HepG2 (cell line): ENCODE measurements around the gene VILL. TPM values are rescaled to one million over a fixed set of nuclear protein-coding genes. Genes with fewer than 3 reads are reported as not detected.

Source experiments
- ATAC-seq: fragments of 200-7000 bp; cut with Tn5 transposase; 3 replicates; pipeline ENCODE4 v1.9.1; 2020; ENCODE audit warnings: mild to moderate bottlenecking, moderate library complexity
- BruUV-seq: library from RNA; stranded (reverse); fragments of 400-500 nt; replicated peaks from 2 replicates; lab custom pipeline; 2021; lab: Mats Ljungman, UMichigan
- CTCF ChIA-PET: fragments of 300-600 bp; formaldehyde crosslinking; extraction: SDS; loops from one replicate; lab custom pipeline; 2021; ENCODE audit warnings: low total read pairs, inconsistent platforms, low intra/inter-chr PET ratio; lab: Yijun Ruan, JAX
- POLR2A ChIA-PET: fragments of 350-600 bp; sonication (Branson Sonifier 250); formaldehyde crosslinking; loops from one replicate; lab custom pipeline; 2020; ENCODE audit warnings: antibody characterized with exemption, inconsistent platforms; lab: Yijun Ruan, JAX
- DNase-seq: peaks from one replicate; pipeline ENCODE4 v3.0.0-alpha.2; 2015; ENCODE audit warnings: low spot score
- FAIRE-seq: peaks from 3 replicates; lab custom pipeline; 2011; peaks lifted over from hg19 to GRCh38; lab: Jason Lieb, UNC
- H2AFZ ChIP-seq: one replicate; pipeline ENCODE4 v1.6.1; 2011; ENCODE audit warnings: low read length, inconsistent platforms
- H3K27ac ChIP-seq: fragments of 300-600 bp; 3 replicates; pipeline ENCODE4 v1.8.0; 2011; ENCODE audit warnings: mixed run types, mild to moderate bottlenecking, mixed read lengths, low read length, inconsistent platforms; ENCODE audit not compliant: insufficient read depth; ENCODE audit errors: extremely low read length
- H3K27me3 ChIP-seq, 2 experiments: fragments of 200-600 bp in 1 of 2; 2 replicates in 1 of 2; 3 replicates in 1 of 2; pipeline versions ENCODE4 v1.6.0 to v1.8.0; 2011; ENCODE audit warnings: low read length in 2 of 2, mild to moderate bottlenecking in 2 of 2, moderate library complexity in 2 of 2, inconsistent platforms in 1 of 2; ENCODE audit not compliant: insufficient read depth in 2 of 2, control insufficient read depth in 1 of 2
- H3K36me3 ChIP-seq, 2 experiments: fragments of 200-600 bp in 1 of 2; replicated peaks in 1 of 2; 2 replicates in 1 of 2; 3 replicates in 1 of 2; pipeline versions ENCODE4 v1.5.1 to v1.8.0; 2011; ENCODE audit warnings: low read length in 2 of 2, inconsistent platforms in 1 of 2; ENCODE audit not compliant: insufficient read depth in 2 of 2, control insufficient read depth in 1 of 2
- H3K4me1 ChIP-seq: 2 replicates; pipeline ENCODE4 v1.5.1; 2012; ENCODE audit warnings: low read length, inconsistent platforms; ENCODE audit not compliant: insufficient read depth
- H3K4me2 ChIP-seq: 2 replicates; pipeline ENCODE4 v1.6.0; 2011; ENCODE audit warnings: low read depth, low read length, inconsistent platforms
- H3K4me3 ChIP-seq, 3 experiments: fragments of 200-600 bp in 1 of 3; sonication (generic), shearing (Covaris generic) in 1 of 3; replicated peaks in 1 of 3; 2 replicates each; pipeline ENCODE4 v1.5.1; 2011 to 2016; ENCODE audit warnings: low read length in 3 of 3, inconsistent platforms in 2 of 3, low read depth in 2 of 3, mild to moderate bottlenecking in 2 of 3, control low read depth in 1 of 3, mixed read lengths in 1 of 3; ENCODE audit not compliant: insufficient read depth in 1 of 3
- H3K79me2 ChIP-seq: one replicate; pipeline ENCODE4 v1.6.1; 2011; ENCODE audit warnings: low read length, inconsistent platforms; ENCODE audit not compliant: insufficient read depth
- H3K9ac ChIP-seq: 2 replicates; pipeline ENCODE4 v1.6.0; 2011; ENCODE audit warnings: mild to moderate bottlenecking, low read depth, low read length, inconsistent platforms; ENCODE audit not compliant: insufficient read depth
- H3K9me3 ChIP-seq: 2 replicates; pipeline ENCODE4 v1.5.1; 2012; ENCODE audit warnings: mild to moderate bottlenecking, low read length
- H4K20me1 ChIP-seq: 2 replicates; pipeline ENCODE4 v1.6.0; 2011; ENCODE audit warnings: inconsistent platforms, mild to moderate bottlenecking, low read length, moderate library complexity; ENCODE audit not compliant: insufficient read depth
- ATF7 ChIP-seq, 2 experiments: fragments of 450-650 bp in 1 of 2; sonication (generic) in 1 of 2; formaldehyde crosslinking in 1 of 2; IDR thresholded peaks; 2 replicates each; pipeline versions ENCODE4 v1.4.0 to v1.6.1; 2016 to 2020; ENCODE audit warnings: antibody characterized with exemption in 1 of 2, mild to moderate bottlenecking in 1 of 2, missing genetic modification reagents in 1 of 2
- FOXK2 ChIP-seq: fragments of 450-650 bp; IDR thresholded peaks from 2 replicates; pipeline ENCODE4 v1.6.1; 2016
- FUBP1 ChIP-seq: sonication (generic); formaldehyde crosslinking; IDR thresholded peaks from 2 replicates; pipeline ENCODE4 v1.5.1; 2020; ENCODE audit warnings: missing genetic modification reagents, mild to moderate bottlenecking, borderline replicate concordance
- HDAC1 ChIP-seq: sonication (generic); formaldehyde crosslinking; IDR thresholded peaks from 2 replicates; pipeline ENCODE4 v1.5.1; 2020; ENCODE audit warnings: mild to moderate bottlenecking, missing genetic modification reagents
- MAFF ChIP-seq: IDR thresholded peaks from 2 replicates; pipeline ENCODE4 v1.6.1; 2011; ENCODE audit warnings: low read depth, low read length, improper control_type of control experiment
- MED13 ChIP-seq: sonication (generic); formaldehyde crosslinking; IDR thresholded peaks from 2 replicates; pipeline ENCODE4 v1.5.0; 2020; ENCODE audit warnings: missing genetic modification reagents
- NFYC ChIP-seq: IDR thresholded peaks from 2 replicates; pipeline ENCODE4 v1.6.1; 2016; ENCODE audit warnings: missing genetic modification reagents, missing compliant biosample characterization
- RORA ChIP-seq: sonication (generic); formaldehyde crosslinking; IDR thresholded peaks from 2 replicates; pipeline ENCODE4 v1.5.0; 2020; ENCODE audit warnings: mild to moderate bottlenecking, missing genetic modification reagents, moderate library complexity
- SOX13 ChIP-seq, 3 experiments: fragments of 450-650 bp in 1 of 3; sonication (generic) in 1 of 3; formaldehyde crosslinking in 1 of 3; IDR thresholded peaks in 2 of 3; conservative IDR thresholded peaks in 1 of 3; 2 replicates each; pipeline versions ENCODE4 v1.5.0 to v1.6.1; 2016 to 2020; ENCODE audit warnings: antibody characterized with exemption in 1 of 3, mild to moderate bottlenecking in 1 of 3, missing compliant biosample characterization in 1 of 3, missing genetic modification reagents in 1 of 3, moderate library complexity in 1 of 3
- ZBTB14 ChIP-seq: sonication (generic); formaldehyde crosslinking; IDR thresholded peaks from 2 replicates; pipeline ENCODE4 v1.4.0; 2020; ENCODE audit warnings: missing genetic modification reagents
- ZNF280D ChIP-seq: sonication (generic); formaldehyde crosslinking; IDR thresholded peaks from 2 replicates; pipeline ENCODE4 v1.5.1; 2020; ENCODE audit warnings: mild to moderate bottlenecking, missing genetic modification reagents
- ZNF354B ChIP-seq: sonication (generic); formaldehyde crosslinking; IDR thresholded peaks from 2 replicates; pipeline ENCODE4 v1.8.0; 2022; ENCODE audit warnings: mild to moderate bottlenecking, missing genetic modification reagents
- ZNF446 ChIP-seq: sonication (generic); formaldehyde crosslinking; IDR thresholded peaks from 2 replicates; pipeline ENCODE4 v1.5.0; 2020; ENCODE audit warnings: mild to moderate bottlenecking, missing genetic modification reagents
- ZNF75D ChIP-seq: sonication (generic); formaldehyde crosslinking; IDR thresholded peaks from 2 replicates; pipeline ENCODE4 v1.8.1; 2023; ENCODE audit warnings: missing genetic modification reagents, mild to moderate bottlenecking, borderline replicate concordance
- ZNF772 ChIP-seq: sonication (generic); formaldehyde crosslinking; IDR thresholded peaks from 2 replicates; pipeline ENCODE4 v1.5.0; 2020; ENCODE audit warnings: mild to moderate bottlenecking, missing genetic modification reagents
- WGBS: methylation state at CpG from one replicate; pipeline ENCODE4 v1.1.6; 2017; ENCODE audit warnings: low lambda C conversion rate; 5-methylcytosine and 5-hydroxymethylcytosine counted together
- in situ Hi-C: cut with HindIII; loops from 2 replicates; pipeline ENCODE4 v1.10.0; 2017; ENCODE audit warnings: low pct_unique_long_range_greater_than_20kb; ENCODE audit not compliant: extremely low pct_ligation_motif_present
- intact Hi-C: fragments of 100-400 bp; cut with micrococcal nuclease; formaldehyde crosslinking; loops from one replicate; pipeline ENCODE4 v1.10.0; 2022; ENCODE audit not compliant: unreplicated experiment
- polyA plus RNA-seq, 8 experiments: library from polyadenylated mRNA; depleted of rRNA in 3 of 8; stranded (reverse) in 7 of 8; unstranded in 1 of 8; fragments of >200 nt; fragmentation: Illumina TruSeq in 4 of 8; extraction: Trizol in 4 of 8; gene quantifications; 2 replicates each; pipeline versions ENCODE4 v1.2.1 to v1.2.3, GENCODE V29; 2011 to 2016; ENCODE audit warnings: low read depth in 4 of 8, missing spikeins in 1 of 8, mixed read lengths in 1 of 8; ENCODE audit not compliant: insufficient read depth in 1 of 8
- total RNA-seq, 5 experiments: library from RNA; depleted of rRNA; stranded (reverse); fragments of >200 nt; fragmentation: Illumina TruSeq; extraction: Trizol; gene quantifications; 2 replicates each; pipeline ENCODE4 v1.2.3, GENCODE V29; 2016; ENCODE audit warnings: low read depth in 1 of 5

Gene VILL
- total and polyA plus RNA-seq, 2 of the 13 experiments (the other 11 are each of a cell fraction or from before 2014, with no cell fraction given): 3.2 to 5.3 TPM

- TF ChIP-seq FUBP1 (CRISPR knock-in tag) (no peak), RORA (no peak), SOX13 (IDR thresholded peaks at IDR 0.05) (no peak), SOX13 (CRISPR knock-in tag; conservative IDR thresholded peaks at IDR 0.05 in 1 of 2, IDR thresholded peaks at IDR 0.05 in 1 of 2) (peak in 1 of 2 experiments; percentile 18; a peak in 1 of 4 replicates)
- TF ChIP-seq, all 625 proteins: peak for 12
Measured at GRCh38 chr3:37992271-37993066, 1.9 kb downstream of the VILL start (continued).

- 0% methylated on average over 8 of the region's 8 CpGs for WGBS
- DNase-seq (no peak), FAIRE-seq (peak; percentile 30), ATAC-seq (peak; percentile 13; the same call in 2 of the 3 replicates)
- H3K36me3 ChIP-seq: no peaks in the 10 kb centered on the region
- no peaks in the 10 kb centered on the region for H4K20me1 ChIP-seq
- H3K27me3 ChIP-seq: peaks cover 1 to 14% of the 10 kb centered on the region in 2 experiments; a peak in 4 of 5 replicates
- ChIA-PET CTCF (interaction anchor here (1.1 kb wide), 1 partner anchor 18 kb away, joined by 3 read pairs; no protein-coding TSS in a partner anchor), POLR2A (no interaction called here)
- no peak overlapping the region for H3K9ac ChIP-seq
- in situ Hi-C loops: no loop called here
- no peaks in the 10 kb centered on the region for H3K9me3 ChIP-seq
- no peak overlapping the region for H2AFZ ChIP-seq
- H3K4me2 ChIP-seq: peak overlapping the region; percentile 68
- H3K79me2 ChIP-seq: no peaks in the 10 kb centered on the region
- intact Hi-C loops: no loop called here
- H3K4me1 ChIP-seq: peaks cover 86% of the 10 kb centered on the region
- no peak overlapping the region for H3K27ac ChIP-seq
- BruUV-seq: no TSS peak
- H3K4me3 ChIP-seq: peak overlapping the region in 1 of 3 experiments; percentile 44; a peak in 2 of 6 replicates
- TF ChIP-seq ZNF354B (CRISPR knock-in tag) (no peak), ZBTB14 (CRISPR knock-in tag) (no peak), MED13 (CRISPR knock-in tag) (no peak), HDAC1 (CRISPR knock-in tag) (no peak), ZNF772 (CRISPR knock-in tag) (no peak), ZNF446 (CRISPR knock-in tag) (no peak), ZNF280D (CRISPR knock-in tag) (no peak), ATF7 (IDR thresholded peaks at IDR 0.05) (no peak), ATF7 (CRISPR knock-in tag; IDR thresholded peaks at IDR 0.05) (no peak), MAFF (no peak), NFYC (CRISPR knock-in tag) (no peak), FOXK2 (no peak), ZNF75D (CRISPR knock-in tag) (no peak)
Measured at GRCh38 chr3:37993067-37993455, 2.5 kb downstream of the VILL start.
